Measurements from ENCODE around the gene MRPL40. TPM values are rescaled to one million over a fixed set of nuclear protein-coding genes. Genes with fewer than 3 reads are reported as not detected.
"Not testable (repeated sequence)": the region's sequence is repeated elsewhere in the genome, so short reads cannot be mapped to it uniquely, and the experiment has no call there.

Gene MRPL40
- total RNA-seq, 4 donors from 2014 or later = 21.2 to 31.2 (median 27.7) TPM

- Histone ChIP-seq H3K27ac (replicated peaks in 1 of 4) (no peak overlapping the region), H3K4me1 (peaks cover 4 to 22% (median 7%) of the 10 kb centered on the region in 4 donors), H3K9me3 (no peaks in the 10 kb centered on the region), H3K36me3 (peaks cover 16 to 67% (median 37%) of the 10 kb centered on the region in 4 donors), H3K27me3 (no peaks in the 10 kb centered on the region), H3K4me3 (no peak overlapping the region)
- DNase-seq (ENCODE audit: extremely low spot score) = no peak
- intact Hi-C loops (cut with DNase I) = no loop called here
- WGBS = 88% methylated on average over 6 of the region's 8 CpGs
- TF ChIP-seq CTCF (IDR thresholded peaks at IDR 0.05) = no peak
- TF ChIP-seq EP300 (IDR thresholded peaks at IDR 0.05) = no peak
- TF ChIP-seq POLR2AphosphoS5 (IDR thresholded peaks at IDR 0.05) = no peak
- TF ChIP-seq POLR2A (IDR thresholded peaks at IDR 0.05; ENCODE audit: low read depth) = no peak
Measured at GRCh38 chr22:19440411-19441195, 8.3 kb downstream of the MRPL40 start.

GRCh38 chr22:19442166-19442565, 9.8 kb downstream of the MRPL40 start:
- 100% methylated on average over 2 of the region's 2 CpGs for WGBS
- no peaks in the 10 kb centered on the region for H3K9me3 ChIP-seq
- intact Hi-C loops (cut with DNase I) = no loop called here
- peaks cover 13 to 51% (median 21%) of the 10 kb centered on the region in 4 donors for H3K36me3 ChIP-seq
- peaks cover 18 to 37% (median 19%) of the 10 kb centered on the region in 4 donors for H3K4me1 ChIP-seq
- DNase-seq (ENCODE audit: extremely low spot score) = no peak
- no peaks in the 10 kb centered on the region for H3K27me3 ChIP-seq
- no peak overlapping the region for H3K27ac ChIP-seq (replicated peaks in 1 of 4)
- H3K4me3 ChIP-seq = no peak overlapping the region
- TF ChIP-seq POLR2A (IDR thresholded peaks at IDR 0.05; ENCODE audit: low read depth) (no peak), CTCF (IDR thresholded peaks at IDR 0.05) (no peak), EP300 (IDR thresholded peaks at IDR 0.05) (no peak), POLR2AphosphoS5 (IDR thresholded peaks at IDR 0.05) (no peak)

DNA sequence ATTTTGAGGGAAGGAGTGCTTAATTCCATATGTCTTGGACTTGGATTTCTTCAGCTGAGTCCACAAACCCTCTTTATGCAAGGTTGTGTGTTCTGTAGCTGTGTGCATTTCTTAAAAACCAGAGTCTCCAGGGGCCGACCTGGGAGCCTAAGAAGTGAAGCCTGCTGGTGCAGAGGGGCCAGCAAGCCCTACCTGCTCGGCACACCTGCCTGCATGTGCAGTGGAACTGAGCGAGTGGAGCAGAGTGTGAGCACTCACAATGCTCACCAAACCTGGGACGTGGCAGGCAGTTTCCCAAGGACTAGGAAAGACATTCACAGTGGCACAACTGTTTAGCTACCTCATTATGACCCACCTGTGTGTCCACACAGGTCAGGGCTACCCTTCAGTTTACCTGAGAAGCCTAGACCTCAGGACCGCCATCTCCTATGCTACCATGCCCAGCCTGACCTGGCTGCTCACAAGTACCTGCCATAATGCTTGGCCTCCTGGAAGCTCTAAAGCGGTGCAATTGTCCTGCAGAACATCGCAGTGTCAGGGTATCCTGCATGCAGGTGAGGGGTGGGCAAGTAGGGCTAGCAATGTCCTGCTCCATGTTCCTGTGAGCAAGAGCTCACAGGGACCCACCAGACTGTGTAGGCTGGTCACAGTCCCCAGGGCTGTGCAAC, 11.3 kb downstream of the MRPL40 start:
- intact Hi-C loops (cut with DNase I) = no loop called here
- peaks cover 13 to 38% (median 21%) of the 10 kb centered on the region in 4 donors for H3K36me3 ChIP-seq
- 77% methylated on average over 7 of the region's 7 CpGs for WGBS

DNA sequence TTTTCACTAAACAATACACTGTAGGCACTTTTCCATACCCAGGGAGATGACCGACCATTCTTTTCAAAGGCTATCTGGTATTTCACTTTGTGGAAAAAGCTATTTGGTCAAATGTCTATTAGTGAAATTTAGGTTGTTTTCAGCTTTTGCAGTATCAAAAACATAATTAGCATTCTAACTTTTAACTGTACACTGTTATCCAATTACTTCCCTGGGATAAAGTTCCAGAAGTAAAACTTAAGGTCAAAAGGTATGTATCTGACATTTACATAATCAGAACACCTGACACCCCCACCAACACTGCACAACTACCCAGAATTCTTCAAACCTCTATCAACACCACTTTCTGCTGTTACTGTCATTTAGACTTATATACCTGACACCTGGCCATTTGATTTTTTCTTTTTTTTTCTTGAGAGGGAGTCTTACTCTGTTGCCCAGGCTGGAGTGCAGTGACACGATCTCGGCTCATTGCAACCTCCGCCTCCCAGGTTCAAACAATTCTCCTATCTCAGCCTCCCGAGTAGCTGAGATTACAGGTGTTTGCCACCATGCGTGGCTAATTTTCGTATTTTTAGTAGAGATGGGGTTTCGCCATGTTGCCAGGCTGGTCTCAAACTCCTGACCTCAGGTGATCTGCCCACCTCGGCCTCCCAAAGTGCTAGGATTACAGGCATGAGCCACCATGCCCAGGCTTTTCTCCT, 13.1 kb downstream of the MRPL40 start:
- H3K9me3 ChIP-seq; H3K27ac ChIP-seq (replicated peaks in 1 of 4); H3K27me3 ChIP-seq; intact Hi-C loops (cut with DNase I); DNase-seq (ENCODE audit: extremely low spot score); H3K4me3 ChIP-seq: not testable (repeated sequence)
- Histone ChIP-seq H3K4me1 (peaks cover 19 to 53% (median 29%) of the 10 kb centered on the region in 4 donors), H3K36me3 (peaks cover 10 to 43% (median 27%) of the 10 kb centered on the region in 4 donors)
- 94% methylated on average over 9 of the region's 9 CpGs for WGBS

More for the DNA sequence above, 11.3 kb downstream of the MRPL40 start:
- H3K4me1 ChIP-seq = peaks cover 19 to 47% (median 27%) of the 10 kb centered on the region in 4 donors
- DNase-seq (ENCODE audit: extremely low spot score) = no peak
- no peak overlapping the region for H3K27ac ChIP-seq (replicated peaks in 1 of 4)
- H3K4me3 ChIP-seq = no peak overlapping the region
- no peaks in the 10 kb centered on the region for H3K9me3 ChIP-seq
- no peak for TF ChIP-seq CTCF (IDR thresholded peaks at IDR 0.05)
- H3K27me3 ChIP-seq = no peaks in the 10 kb centered on the region
